Activated naive CD8-positive, alpha-beta T cell treated with anti-CD3 and anti-CD28 coated beads, Interleukin-2, amount 50 U/mL, for 16 hours (primary cell): ENCODE measurements around the gene ABCB9.
"Not testable (repeated sequence)": the region's sequence is repeated elsewhere in the genome, so short reads cannot be mapped to it uniquely, and the experiment has no call there.

Experiments
- DNase-seq: peaks from one replicate; pipeline ENCODE4 v3.0.0-alpha.2; 2020; ENCODE audit warnings: low read depth, low spot score

Gene ABCB9

GRCh38 chr12:122941351-122941750, 24.9 kb downstream of the ABCB9 start:
- not testable (repeated sequence) for DNase-seq

DNA sequence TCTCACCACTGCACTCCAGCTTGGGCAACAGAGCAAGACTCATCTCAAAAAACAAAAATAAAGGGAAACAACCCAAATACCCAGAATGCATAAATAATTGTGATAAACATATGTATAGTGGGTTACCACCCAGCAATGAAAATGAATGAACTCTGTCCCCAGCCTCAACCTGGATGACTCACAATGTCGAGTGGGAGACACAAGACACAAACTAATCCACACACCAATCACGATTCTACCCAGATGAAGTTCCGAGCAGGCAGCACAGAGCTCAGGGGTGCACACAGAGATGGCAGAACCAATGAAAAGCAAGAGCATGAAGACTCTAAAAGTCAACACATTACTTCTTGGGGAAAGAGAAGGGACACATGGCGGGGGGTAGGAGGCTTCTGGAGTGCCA, 27.1 kb downstream of the ABCB9 start:
- no peak for DNase-seq

- no peak for DNase-seq
Measured at GRCh38 chr12:122937622-122938091, 28.6 kb downstream of the ABCB9 start.

- no peak for DNase-seq
Measured at GRCh38 chr12:122935318-122935717, 30.9 kb downstream of the ABCB9 start.

DNA sequence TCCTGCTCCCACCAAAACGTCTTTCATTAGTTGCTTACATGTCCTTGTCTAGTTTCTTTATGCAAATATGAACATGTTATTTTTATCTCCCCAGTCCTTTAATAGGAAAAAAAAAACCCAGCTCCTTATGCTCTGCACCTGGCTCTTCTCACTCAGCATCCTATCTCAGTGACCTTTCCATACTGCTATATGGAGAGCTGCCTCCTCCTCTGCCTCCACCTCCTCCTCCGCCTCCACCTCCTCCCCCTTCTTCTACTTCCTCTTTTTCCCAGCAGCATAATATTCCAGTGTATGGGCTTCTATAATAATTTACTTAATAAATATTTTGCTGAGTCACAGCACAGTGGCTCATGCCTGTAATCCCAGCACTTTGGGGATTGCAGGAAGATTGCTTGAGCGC, 31.5 kb downstream of the ABCB9 start:
- no peak for DNase-seq

GRCh38 chr12:122932207-122932606, 34.1 kb downstream of the ABCB9 start:
- DNase-seq: no peak

- no peak for DNase-seq
Measured at GRCh38 chr12:122929812-122930211, 36.5 kb downstream of the ABCB9 start.

GRCh38 chr12:122929148-122929538, 37.1 kb downstream of the ABCB9 start:
- no peak for DNase-seq

- DNase-seq: no peak
Measured at GRCh38 chr12:122928404-122929147, 37.7 kb downstream of the ABCB9 start.

DNA sequence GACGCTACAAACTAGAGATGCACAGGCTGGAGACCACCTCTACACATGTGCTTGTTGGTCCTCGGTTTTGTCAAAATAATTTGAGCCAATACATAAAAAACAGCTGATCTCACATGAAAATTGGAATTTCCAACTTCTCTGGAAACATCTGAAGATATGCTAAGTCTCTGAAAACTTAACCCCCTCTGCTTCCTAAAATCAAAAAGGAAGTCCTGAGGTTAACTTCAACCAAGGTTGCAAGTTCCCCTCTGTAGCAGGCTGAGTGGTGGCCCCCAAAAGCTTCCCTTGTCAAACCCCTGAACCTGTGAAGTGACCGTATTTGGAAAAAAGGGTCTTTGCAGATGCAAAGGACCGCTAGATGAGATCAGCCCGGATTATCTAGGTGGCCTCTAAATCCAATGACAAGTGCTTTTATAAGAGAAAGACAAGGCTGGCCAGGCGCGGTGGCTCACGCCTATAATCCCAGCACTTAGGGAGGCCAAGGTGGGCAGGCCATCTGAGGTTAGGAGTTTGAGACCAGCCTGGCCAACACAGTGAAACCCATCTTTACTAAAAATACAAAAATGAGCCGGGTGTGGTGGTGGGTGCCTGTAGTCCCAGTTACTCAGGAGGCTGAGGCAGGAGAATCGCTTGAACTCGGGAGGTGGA, 38.4 kb downstream of the ABCB9 start:
- DNase-seq: no peak

DNA sequence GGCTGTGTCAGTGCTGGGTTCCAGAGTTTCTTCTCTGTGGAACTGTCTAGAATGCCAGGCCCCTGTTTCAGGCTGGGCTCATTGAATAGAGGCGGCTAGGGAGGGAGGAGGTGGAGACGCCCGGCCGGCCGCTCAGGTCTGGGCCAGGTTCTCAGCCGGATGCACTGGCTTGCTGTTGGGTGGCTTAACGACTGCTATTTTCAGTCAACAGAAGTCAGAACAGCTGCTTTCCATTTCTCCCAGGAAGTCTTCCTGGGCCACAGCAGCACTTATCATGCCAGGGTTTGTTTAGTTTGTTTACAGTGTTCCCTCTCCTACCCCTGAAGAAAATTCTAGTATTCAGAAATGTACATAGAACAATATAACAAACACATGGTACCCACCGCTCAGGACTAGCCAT, 44.3 kb downstream of the ABCB9 start:
- no peak for DNase-seq

DNA sequence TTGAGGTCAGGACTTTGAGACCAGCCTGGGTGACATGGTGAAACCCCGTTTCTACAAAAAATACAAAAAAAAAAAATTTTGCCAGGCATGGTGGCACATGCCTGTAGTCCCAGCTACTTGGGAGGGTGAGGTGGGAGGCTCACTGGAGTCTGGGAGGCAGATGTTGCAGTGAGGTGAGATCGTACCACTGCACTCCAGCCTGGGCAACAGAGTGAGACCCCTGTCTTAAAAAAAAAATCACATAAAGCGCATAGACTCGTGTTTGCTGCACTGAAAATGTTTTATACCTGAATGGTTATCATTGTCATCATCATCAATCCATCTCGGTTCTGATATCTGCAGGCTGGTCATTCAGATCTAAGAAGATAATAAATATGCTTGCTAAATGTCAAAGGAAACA, 45.6 kb downstream of the ABCB9 start:
- no peak for DNase-seq

GRCh38 chr12:122918827-122919226, 47.4 kb downstream of the ABCB9 start:
- no peak for DNase-seq

- no peak for DNase-seq
Measured at GRCh38 chr12:122917507-122918121, 48.6 kb downstream of the ABCB9 start.

DNA sequence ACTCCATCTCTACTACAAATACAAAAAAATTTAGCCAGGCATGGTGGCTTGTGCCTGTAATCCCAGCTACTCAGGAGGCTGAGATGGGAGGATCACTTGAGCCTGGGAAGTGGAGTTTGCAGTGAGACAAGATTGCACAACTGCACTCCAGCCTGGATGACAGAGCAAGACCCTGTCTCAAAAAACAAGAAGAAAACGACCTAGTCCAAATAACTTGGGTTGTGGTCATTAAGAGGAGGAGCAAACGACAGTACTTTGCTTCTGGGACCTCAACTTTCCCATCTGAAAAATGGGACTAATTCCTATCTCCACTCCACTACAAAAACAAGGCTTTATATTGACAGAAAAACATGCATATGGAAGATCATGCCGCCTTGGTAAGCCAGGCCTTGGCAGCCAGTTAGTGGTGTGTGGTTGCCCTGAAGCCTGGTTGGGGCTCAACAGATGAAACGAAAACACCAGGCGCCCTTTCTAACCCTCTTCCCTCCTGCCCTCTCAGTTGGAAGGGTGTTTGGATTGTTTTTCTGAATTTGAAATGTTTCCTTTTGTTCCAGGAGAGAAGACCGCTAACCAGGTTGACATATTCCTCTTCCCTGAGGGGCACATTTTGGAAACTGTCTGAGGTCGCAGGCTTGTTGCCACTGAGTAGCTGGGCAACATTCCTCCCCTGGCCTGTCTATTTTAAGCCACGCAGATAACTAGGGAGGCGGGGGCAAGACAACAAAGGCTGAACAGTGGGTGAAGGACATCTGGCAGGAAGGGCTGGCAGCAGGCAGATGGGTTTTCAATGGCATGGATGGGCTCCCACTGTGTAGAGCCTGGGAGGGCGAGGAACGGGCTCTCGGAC, 56.6 kb downstream of the ABCB9 start:
- DNase-seq: no peak

- DNase-seq: no peak
Measured at GRCh38 chr12:122908915-122909314, 57.3 kb downstream of the ABCB9 start.

DNA sequence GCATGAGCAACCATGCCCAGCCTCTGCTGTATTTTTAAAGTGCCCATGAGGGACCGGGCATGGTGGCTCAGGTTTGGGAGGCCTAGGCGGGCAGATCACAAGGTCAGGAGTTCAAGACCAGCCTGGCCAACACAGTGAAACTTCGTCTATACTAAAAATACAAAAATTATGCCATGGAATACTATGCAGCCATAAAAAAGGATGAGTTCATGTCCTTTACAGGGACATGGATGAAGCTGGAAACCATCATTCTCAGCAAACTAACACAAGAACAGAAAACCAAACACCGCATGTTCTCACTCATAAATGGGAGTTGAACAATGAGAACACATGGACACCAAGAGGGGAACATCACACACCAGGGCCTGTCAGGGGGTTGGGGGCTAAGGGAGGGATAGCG, 61.0 kb downstream of the ABCB9 start:
- not testable (repeated sequence) for DNase-seq

GRCh38 chr12:122903693-122904034, 62.6 kb downstream of the ABCB9 start:
- no peak for DNase-seq

- no peak for DNase-seq
Measured at GRCh38 chr12:122902854-122903692, 63.2 kb downstream of the ABCB9 start.

GRCh38 chr12:122899887-122900286, 66.4 kb downstream of the ABCB9 start:
- DNase-seq: no peak

GRCh38 chr12:122896662-122897061, 69.6 kb downstream of the ABCB9 start:
- DNase-seq: no peak
